H1 (cell line): ENCODE measurements around the gene IRGQ. TPM values are rescaled to one million over a fixed set of nuclear protein-coding genes. Genes with fewer than 3 reads are reported as not detected.

Experiments
- CTCF ChIA-PET: fragments of 300-600 bp; sonication (Branson Sonifier 250); formaldehyde crosslinking; loops from one replicate; lab custom pipeline; 2021; ENCODE audit not compliant: partially characterized antibody; lab: Charles Lee
- POLR2A ChIA-PET: fragments of 300-600 bp; sonication (Branson Sonifier 250); formaldehyde crosslinking; loops from one replicate; lab custom pipeline; 2021; ENCODE audit warnings: inconsistent platforms; ENCODE audit not compliant: partially characterized antibody; lab: Charles Lee
- DNase-seq, 2 experiments: peaks; one replicate each; pipeline versions ENCODE4 v3.0.0 to v3.0.0-alpha.2; 2010 to 2022; ENCODE audit warnings: low spot score in 2 of 2, low read depth in 1 of 2, mixed read lengths in 1 of 2
- FAIRE-seq: peaks from 2 replicates; lab custom pipeline; 2011; peaks lifted over from hg19 to GRCh38; lab: Jason Lieb, UNC
- H2AFZ ChIP-seq: 2 replicates; pipeline ENCODE4 v1.8.1; 2012; ENCODE audit warnings: low read length, inconsistent platforms
- H2AK5ac ChIP-seq: 2 replicates; pipeline ENCODE4 v1.6.1; 2013; ENCODE audit warnings: low read depth, low read length
- H2BK120ac ChIP-seq: replicated peaks from 2 replicates; pipeline ENCODE3; 2013; ENCODE audit warnings: low read depth, low read length, inconsistent platforms
- H2BK12ac ChIP-seq: 2 replicates; pipeline ENCODE4 v1.6.1; 2013; ENCODE audit warnings: low read depth, low read length
- H2BK15ac ChIP-seq: 2 replicates; pipeline ENCODE4 v1.6.1; 2013; ENCODE audit warnings: low read length
- H2BK20ac ChIP-seq: 2 replicates; pipeline ENCODE4 v1.6.1; 2013; ENCODE audit warnings: low read length
- H2BK5ac ChIP-seq: 2 replicates; pipeline ENCODE4 v1.6.1; 2013; ENCODE audit warnings: low read depth, low read length
- H3K14ac ChIP-seq: 2 replicates; pipeline ENCODE4 v1.6.1; 2013; ENCODE audit warnings: inconsistent platforms; ENCODE audit not compliant: insufficient read length
- H3K18ac ChIP-seq: 2 replicates; pipeline ENCODE4 v1.6.1; 2013; ENCODE audit warnings: low read length; ENCODE audit errors: extremely low read depth
- H3K23ac ChIP-seq: 2 replicates; pipeline ENCODE4 v1.6.1; 2013; ENCODE audit warnings: inconsistent platforms; ENCODE audit not compliant: insufficient read length
- H3K23me2 ChIP-seq: 2 replicates; pipeline ENCODE4 v1.6.1; 2013; ENCODE audit warnings: low read depth, low read length
- H3K27ac ChIP-seq: 2 replicates; pipeline ENCODE4 v1.6.1; 2011; ENCODE audit warnings: low read depth, low read length, inconsistent platforms
- H3K27me3 ChIP-seq, 4 experiments: replicated peaks in 1 of 4; 1 replicate in 1 of 4; 2 replicates in 3 of 4; pipeline versions ENCODE4 v1.6.1 to v1.8.1; 2011 to 2013; ENCODE audit warnings: low read length in 3 of 4, mild to moderate bottlenecking in 3 of 4, inconsistent platforms in 2 of 4, mixed read lengths in 2 of 4, moderate library complexity in 1 of 4; ENCODE audit not compliant: control insufficient read depth in 3 of 4, insufficient read depth in 3 of 4; ENCODE audit errors: extremely low read depth in 1 of 4
- H3K36me3 ChIP-seq, 4 experiments: 2 replicates each; pipeline versions ENCODE4 v1.6.1 to v1.8.1; 2011 to 2013; ENCODE audit warnings: mild to moderate bottlenecking in 4 of 4, low read length in 3 of 4, moderate library complexity in 2 of 4, control low read depth in 1 of 4, inconsistent platforms in 1 of 4; ENCODE audit not compliant: insufficient read depth in 4 of 4, control insufficient read depth in 2 of 4
- H3K4ac ChIP-seq: replicated peaks from 2 replicates; pipeline ENCODE3; 2013; ENCODE audit warnings: low read length, low read depth, mixed read lengths, inconsistent platforms; ENCODE audit not compliant: insufficient read length
- H3K4me1 ChIP-seq, 4 experiments: replicated peaks in 1 of 4; 1 replicate in 1 of 4; 2 replicates in 3 of 4; pipeline versions ENCODE4 v1.6.1 to v1.8.1; 2011 to 2013; ENCODE audit warnings: low read length in 3 of 4, inconsistent platforms in 2 of 4, mixed read lengths in 1 of 4; ENCODE audit not compliant: insufficient read depth in 4 of 4, control insufficient read depth in 3 of 4
- H3K4me2 ChIP-seq, 2 experiments: 2 replicates each; pipeline versions ENCODE4 v1.6.1 to v1.8.1; 2011 to 2013; ENCODE audit warnings: low read depth in 2 of 2, low read length in 2 of 2, control low read depth in 1 of 2, inconsistent platforms in 1 of 2, mild to moderate bottlenecking in 1 of 2; ENCODE audit not compliant: insufficient read depth in 1 of 2
- H3K4me3 ChIP-seq, 4 experiments: fragments of 200-600, 300-600 bp in 1 of 4; sonication (generic), shearing (Covaris generic), sonication (Bioruptor Twin) in 1 of 4; 2 replicates each; pipeline versions ENCODE4 v1.5.1 to v1.8.1; 2011 to 2016; ENCODE audit warnings: low read length in 4 of 4, low read depth in 3 of 4, control low read depth in 2 of 4, inconsistent platforms in 2 of 4, mild to moderate bottlenecking in 2 of 4, mixed read lengths in 1 of 4, moderate library complexity in 1 of 4; ENCODE audit not compliant: insufficient read depth in 2 of 4; ENCODE audit errors: extremely low read depth in 1 of 4
- H3K56ac ChIP-seq: replicated peaks from 2 replicates; pipeline ENCODE3; 2013; ENCODE audit warnings: low read depth, mild to moderate bottlenecking, mixed read lengths, low read length, inconsistent platforms; ENCODE audit not compliant: insufficient read length
- H3K79me1 ChIP-seq: 2 replicates; pipeline ENCODE4 v1.6.1; 2013; ENCODE audit warnings: low read depth, low read length, control low read depth
- H3K79me2 ChIP-seq, 2 experiments: 2 replicates each; pipeline versions ENCODE4 v1.6.1 to v1.8.1; 2012 to 2013; ENCODE audit warnings: low read length in 2 of 2, mild to moderate bottlenecking in 2 of 2, inconsistent platforms in 1 of 2; ENCODE audit not compliant: insufficient read depth in 2 of 2, control insufficient read depth in 1 of 2
- H3K9ac ChIP-seq, 4 experiments: replicated peaks in 1 of 4; 1 replicate in 1 of 4; 2 replicates in 3 of 4; pipeline versions ENCODE4 v1.6.1 to v1.8.1; 2011 to 2013; ENCODE audit warnings: low read depth in 3 of 4, low read length in 3 of 4, control low read depth in 2 of 4, mild to moderate bottlenecking in 2 of 4, moderate library complexity in 2 of 4, inconsistent platforms in 1 of 4; ENCODE audit errors: extremely low read depth in 1 of 4
- H3K9me3 ChIP-seq, 2 experiments: 2 replicates each; pipeline versions ENCODE4 v1.6.1 to v1.8.1; 2012 to 2013; ENCODE audit warnings: mild to moderate bottlenecking in 2 of 2, moderate library complexity in 2 of 2, control low read depth in 1 of 2, inconsistent platforms in 1 of 2, low read depth in 1 of 2, low read length in 1 of 2, mixed read lengths in 1 of 2; ENCODE audit not compliant: insufficient read depth in 2 of 2
- H4K20me1 ChIP-seq, 2 experiments: replicated peaks in 1 of 2; 2 replicates each; pipeline versions ENCODE3 to v1.8.1; 2011 to 2013; ENCODE audit warnings: inconsistent platforms in 2 of 2, low read length in 2 of 2, mild to moderate bottlenecking in 1 of 2; ENCODE audit not compliant: insufficient read depth in 2 of 2, control insufficient read depth in 1 of 2
- H4K5ac ChIP-seq: 2 replicates; pipeline ENCODE4 v1.6.1; 2013; ENCODE audit warnings: low read length, low read depth, mixed read lengths, inconsistent platforms; ENCODE audit not compliant: insufficient read length
- H4K8ac ChIP-seq: 2 replicates; pipeline ENCODE4 v1.8.0; 2013; ENCODE audit warnings: mild to moderate bottlenecking, moderate library complexity, low read length, inconsistent platforms; ENCODE audit not compliant: insufficient read depth; ENCODE audit errors: extremely low read depth
- H4K91ac ChIP-seq: replicated peaks from 2 replicates; pipeline ENCODE3; 2013; ENCODE audit warnings: low read length, mixed read lengths, inconsistent platforms; ENCODE audit not compliant: insufficient read length
- TBP ChIP-seq: IDR thresholded peaks from 2 replicates; pipeline ENCODE4 v1.6.1; 2011; ENCODE audit warnings: low read depth, low read length, improper control_type of control experiment
- WGBS, 2 experiments: shearing (Covaris generic) in 1 of 2; methylation state at CpG; one replicate each; pipeline versions ENCODE4 v1.1.6 to v1.1.7; 2013 to 2015; ENCODE audit warnings: low lambda C conversion rate in 2 of 2, mixed read lengths in 2 of 2, inconsistent platforms in 1 of 2, low coverage in 1 of 2, missing lambda C conversion rate in 1 of 2; ENCODE audit not compliant: insufficient replicate concordance in 2 of 2, insufficient coverage in 1 of 2, insufficient read length in 1 of 2; ENCODE audit errors: extremely low coverage in 1 of 2, missing lambda C conversion rate in 1 of 2; 5-methylcytosine and 5-hydroxymethylcytosine counted together
- polyA plus RNA-seq, 7 experiments: library from polyadenylated mRNA; depleted of rRNA in 3 of 7; stranded (reverse) in 5 of 7; unstranded in 2 of 7; fragments of >200 nt in 5 of 7; fragments of 200-250 nt in 2 of 7; gene quantifications; 1 replicate in 5 of 7; 2 replicates in 1 of 7; 4 replicates in 1 of 7; pipeline versions ENCODE4 v1.2.1 to v1.2.3, GENCODE V29; 2011 to 2013; ENCODE audit warnings: missing spikeins in 2 of 7, mixed read lengths in 2 of 7
- total RNA-seq: library from RNA; stranded (reverse); fragmentation: NEBNext Ultra II Directional; extraction: Animal tissue kit (Norgen Biotek cat#: 25700); gene quantifications from 2 replicates; pipeline ENCODE4 v1.2.1, GENCODE V29; 2021

The IRGQ gene
- total and polyA plus RNA-seq, 2 of the 8 experiments (the other 6 are each of a cell fraction or from before 2014, with no cell fraction given) = 16.0 to 42.9 TPM

DNA sequence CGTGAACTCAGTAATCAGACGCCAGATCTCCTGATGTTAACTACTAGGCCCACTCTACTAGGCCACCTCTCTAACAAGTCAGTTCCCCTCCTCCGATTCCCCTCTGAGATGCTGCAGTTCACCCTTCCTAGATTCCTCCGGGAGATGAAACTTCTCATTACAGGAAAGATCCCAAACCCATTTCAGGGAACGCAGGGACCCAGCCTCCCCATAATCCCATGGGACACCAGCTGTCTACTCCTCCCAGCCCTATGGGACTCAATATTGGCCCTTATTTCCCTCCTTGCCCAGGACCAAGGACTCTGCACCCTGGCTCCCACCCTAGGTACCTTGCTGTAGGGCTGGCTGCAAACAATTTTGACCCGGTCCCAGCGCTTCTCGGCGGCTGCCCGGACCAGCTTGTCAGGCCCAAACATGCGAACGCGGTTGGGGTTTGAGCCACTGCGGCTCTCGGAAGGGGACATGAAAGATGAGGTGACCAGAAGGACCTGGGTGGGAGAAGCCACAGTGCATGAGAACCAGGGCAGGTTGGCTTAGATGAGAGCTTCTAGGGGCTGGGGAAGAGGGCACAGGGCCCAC lies 41.5 kb downstream of the IRGQ start:
- Histone ChIP-seq H3K79me1 (0 out of 2 replicates have a peak, but pooled peaks cover 3% of the 10 kb centered on the region), H3K56ac (no peak overlapping the region), H3K14ac (no peak overlapping the region), H3K27ac (no peak overlapping the region), H4K91ac (no peak overlapping the region), H3K36me3 (peaks cover 5 to 28% (median 17%) of the 10 kb centered on the region in 4 experiments; a peak in 6 of 8 replicates), H4K8ac (no peak overlapping the region), H4K20me1 (peaks cover 0 to 4% of the 10 kb centered on the region in 2 experiments), H2BK120ac (no peak overlapping the region), H3K79me2 (no peaks in the 10 kb centered on the region), H2BK15ac (no peak overlapping the region), H3K4me2 (no peak overlapping the region), H3K23me2 (no peaks in the 10 kb centered on the region), H3K4ac (no peak overlapping the region), H3K4me1 (0 out of 7 replicates have a peak, but pooled peaks cover 0 to 2% (median 0%) of the 10 kb centered on the region in 4 experiments), H2AK5ac (no peak overlapping the region), H2AFZ (no peak overlapping the region), H2BK5ac (no peak overlapping the region), H2BK20ac (no peak overlapping the region), H3K18ac (no peak overlapping the region), H4K5ac (no peak overlapping the region), H3K27me3 (no peaks in the 10 kb centered on the region), H3K9ac (no peak overlapping the region), H3K4me3 (no peak overlapping the region), H3K9me3 (no peaks in the 10 kb centered on the region), H2BK12ac (no peak overlapping the region), H3K23ac (no peak overlapping the region)
- CTCF ChIA-PET = interaction anchor here (0.7 to 10.7 kb wide), 19 partner anchors 11 to 107 kb away, joined by 3 to 122 read pairs (median 5); partner anchors contain the start of genes IRGQ, XRCC1, ZNF575 and ZNF576
- FAIRE-seq (no peak), DNase-seq (no peak)
- 94% methylated on average over 15 of the region's 15 CpGs; no CpG with 5 or more reads in 1 of the 2 experiments for WGBS, 2 experiments
- POLR2A ChIA-PET = interaction anchor here (1.3 to 2.0 kb wide), 4 partner anchors 15 to 49 kb away, joined by 3 to 9 read pairs (median 4); partner anchors contain the start of genes PINLYP and XRCC1
- TF ChIP-seq TBP = no peak
